ENCODE measurements around the gene HLTF.
A peak's percentile ranks its signal among the peaks of the same experiment; 100 is the strongest.

The HLTF gene

GRCh38 chr3:149010504-149010951 lies 75.8 kb downstream of the HLTF start:
- Histone ChIP-seq H3K27ac (ENCODE audit: low read length) (no peak overlapping the region), H3K9me3 (replicated peaks; ENCODE audit: insufficient read depth, low read length) (no peaks in the 10 kb centered on the region), H3K27me3 (replicated peaks; ENCODE audit: insufficient read depth, low read length) (no peaks in the 10 kb centered on the region), H3F3A (ENCODE audit: insufficient read depth, low read length) (peaks cover 7% of the 10 kb centered on the region), H3K9me2 (replicated peaks; ENCODE audit: insufficient read depth, low read length) (no peaks in the 10 kb centered on the region), H3K4me1 (ENCODE audit: low read length) (peaks cover 21% of the 10 kb centered on the region), H3K9ac (ENCODE audit: low read length) (no peak overlapping the region), H3K36me3 (replicated peaks; ENCODE audit: insufficient read depth, low read length) (peaks cover 14% of the 10 kb centered on the region; the same call in 1 of the 2 replicates), H2AFZ (ENCODE audit: low read length) (no peak overlapping the region), H3K4me3 (ENCODE audit: low read length) (no peak overlapping the region), H4K20me1 (ENCODE audit: insufficient read depth, low read length) (no peaks in the 10 kb centered on the region), H3K4me2 (ENCODE audit: low read depth, low read length) (no peak overlapping the region), H3K79me2 (ENCODE audit: low read length) (peaks cover 27% of the 10 kb centered on the region; the same call in 1 of the 2 replicates)
- TF ChIP-seq EZH2phosphoT487 (IDR thresholded peaks at IDR 0.05; ENCODE audit: low read length) (no peak), CTCF (IDR thresholded peaks at IDR 0.05; ENCODE audit: low read length) (no peak), EZH2 (optimal IDR thresholded peaks at IDR 0.05; ENCODE audit: low read depth, low read length) (no peak)
- DNase-seq, result no peak

- Histone ChIP-seq H3K79me2 (ENCODE audit: low read length) (peaks cover 21% of the 10 kb centered on the region), H4K20me1 (ENCODE audit: insufficient read depth, low read length) (no peaks in the 10 kb centered on the region), H3K9me3 (replicated peaks; ENCODE audit: insufficient read depth, low read length) (no peaks in the 10 kb centered on the region), H3K4me2 (ENCODE audit: low read depth, low read length) (no peak overlapping the region), H3K9me2 (replicated peaks; ENCODE audit: insufficient read depth, low read length) (no peaks in the 10 kb centered on the region), H3K4me3 (ENCODE audit: low read length) (no peak overlapping the region), H3K9ac (ENCODE audit: low read length) (no peak overlapping the region), H3K36me3 (replicated peaks; ENCODE audit: insufficient read depth, low read length) (peaks cover 9% of the 10 kb centered on the region; the same call in 1 of the 2 replicates), H3K27ac (ENCODE audit: low read length) (peak overlapping the region; percentile 66; the same call in 1 of the 2 replicates), H2AFZ (ENCODE audit: low read length) (no peak overlapping the region), H3K27me3 (replicated peaks; ENCODE audit: insufficient read depth, low read length) (no peaks in the 10 kb centered on the region), H3F3A (ENCODE audit: insufficient read depth, low read length) (peaks cover 7% of the 10 kb centered on the region), H3K4me1 (ENCODE audit: low read length) (peaks cover 22% of the 10 kb centered on the region)
- TF ChIP-seq EZH2phosphoT487 (IDR thresholded peaks at IDR 0.05; ENCODE audit: low read length) (no peak), CTCF (IDR thresholded peaks at IDR 0.05; ENCODE audit: low read length) (no peak), EZH2 (optimal IDR thresholded peaks at IDR 0.05; ENCODE audit: low read depth, low read length) (no peak)
- DNase-seq, result peak; percentile 69
Measured at GRCh38 chr3:149009732-149010131, 76.6 kb downstream of the HLTF start.

GRCh38 chr3:149007567-149008257 lies 78.6 kb downstream of the HLTF start:
- no peak overlapping the region for H3K4me3 ChIP-seq (ENCODE audit: low read length)
- DNase-seq, result no peak
- peaks cover 18% of the 10 kb centered on the region for H3F3A ChIP-seq (ENCODE audit: insufficient read depth, low read length)
- peaks cover 15% of the 10 kb centered on the region for H3K79me2 ChIP-seq (ENCODE audit: low read length)
- H3K27ac ChIP-seq (ENCODE audit: low read length), result no peak overlapping the region
- no peak overlapping the region for H2AFZ ChIP-seq (ENCODE audit: low read length)
- no peaks in the 10 kb centered on the region for H3K27me3 ChIP-seq (replicated peaks; ENCODE audit: insufficient read depth, low read length)
- H3K9me2 ChIP-seq (replicated peaks; ENCODE audit: insufficient read depth, low read length), result no peaks in the 10 kb centered on the region
- peaks cover 37% of the 10 kb centered on the region for H3K4me1 ChIP-seq (ENCODE audit: low read length)
- peaks cover 9% of the 10 kb centered on the region; the same call in 1 of the 2 replicates for H3K36me3 ChIP-seq (replicated peaks; ENCODE audit: insufficient read depth, low read length)
- H3K9ac ChIP-seq (ENCODE audit: low read length), result no peak overlapping the region
- H3K4me2 ChIP-seq (ENCODE audit: low read depth, low read length), result no peak overlapping the region
- H3K9me3 ChIP-seq (replicated peaks; ENCODE audit: insufficient read depth, low read length), result no peaks in the 10 kb centered on the region
- TF ChIP-seq CTCF (IDR thresholded peaks at IDR 0.05; ENCODE audit: low read length), result no peak
- TF ChIP-seq EZH2 (optimal IDR thresholded peaks at IDR 0.05; ENCODE audit: low read depth, low read length), result no peak
- no peak for TF ChIP-seq EZH2phosphoT487 (IDR thresholded peaks at IDR 0.05; ENCODE audit: low read length)
- H4K20me1 ChIP-seq (ENCODE audit: insufficient read depth, low read length), result no peaks in the 10 kb centered on the region
